ENCODE results near the gene GPD1L.
"Not testable (repeated sequence)": the region's sequence is repeated elsewhere in the genome, so short reads cannot be mapped to it uniquely, and the experiment has no call there.

The GPD1L gene

GRCh38 chr3:32186097-32186496, 79.7 kb downstream of the GPD1L start:
- no peak for DNase-seq

- no peak for DNase-seq
Observed at GRCh38 chr3:32186876-32187275, 80.5 kb downstream of the GPD1L start.

DNA sequence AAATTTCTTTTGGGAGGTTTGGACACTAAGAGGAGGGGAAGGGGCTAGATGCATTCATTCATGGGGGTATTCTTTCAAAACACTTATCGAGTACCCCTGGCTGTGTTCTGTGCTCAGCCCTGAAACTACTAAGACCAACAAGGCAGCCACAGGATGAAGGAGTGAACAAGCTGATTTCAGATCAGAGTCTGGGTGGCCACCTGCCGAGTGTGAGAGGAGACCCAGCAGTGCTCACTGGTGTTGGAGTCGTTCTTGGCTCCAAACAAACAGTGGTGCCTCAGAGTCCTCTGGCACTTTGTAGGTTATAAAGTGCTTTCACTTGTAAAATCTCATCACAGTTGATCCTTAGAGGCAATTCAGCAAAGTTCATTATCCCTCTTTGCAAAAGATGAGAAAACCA, 83.3 kb downstream of the GPD1L start:
- no peak for DNase-seq

DNA sequence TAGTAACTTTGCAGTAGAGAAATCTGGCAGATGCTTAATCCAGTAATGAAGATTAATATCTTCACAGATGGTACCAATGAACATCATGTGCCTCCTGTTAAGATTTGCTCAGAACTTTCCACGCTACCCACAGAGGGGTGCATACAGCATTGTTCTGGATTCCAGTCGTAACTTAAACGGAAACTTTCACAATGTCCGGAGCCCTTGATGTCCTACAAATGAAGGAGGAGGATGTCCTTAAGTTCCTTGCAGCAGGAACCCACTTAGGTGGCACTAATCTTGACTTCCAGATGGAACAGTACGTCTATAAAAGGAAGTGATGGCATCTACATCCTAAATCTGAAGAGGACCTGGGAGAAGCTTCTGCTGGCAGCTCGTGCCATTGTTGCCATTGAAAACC, 84.1 kb downstream of the GPD1L start:
- DNase-seq, result not testable (repeated sequence)

DNA sequence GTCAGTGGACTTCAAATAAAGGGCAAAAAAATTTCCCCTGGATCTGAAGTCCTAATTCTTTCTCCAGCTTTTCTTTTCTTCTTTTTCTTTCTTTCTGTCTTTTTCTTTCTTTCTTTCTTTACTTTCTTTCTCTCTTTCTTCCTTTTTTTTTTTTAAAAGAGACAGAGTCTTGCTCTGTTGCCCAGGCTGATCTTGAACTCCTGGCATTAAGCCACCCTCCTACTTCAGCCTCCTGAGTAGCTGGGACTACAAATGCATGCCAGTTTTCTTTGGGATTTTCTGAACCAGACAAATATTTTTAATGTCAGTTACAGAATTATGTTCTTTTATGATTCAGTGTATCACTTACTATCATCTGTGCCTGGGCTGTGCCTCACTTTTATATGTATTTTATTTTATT, 86.7 kb downstream of the GPD1L start:
- no peak for DNase-seq

GRCh38 chr3:32194653-32195052, 88.2 kb downstream of the GPD1L start:
- DNase-seq, result no peak

DNA sequence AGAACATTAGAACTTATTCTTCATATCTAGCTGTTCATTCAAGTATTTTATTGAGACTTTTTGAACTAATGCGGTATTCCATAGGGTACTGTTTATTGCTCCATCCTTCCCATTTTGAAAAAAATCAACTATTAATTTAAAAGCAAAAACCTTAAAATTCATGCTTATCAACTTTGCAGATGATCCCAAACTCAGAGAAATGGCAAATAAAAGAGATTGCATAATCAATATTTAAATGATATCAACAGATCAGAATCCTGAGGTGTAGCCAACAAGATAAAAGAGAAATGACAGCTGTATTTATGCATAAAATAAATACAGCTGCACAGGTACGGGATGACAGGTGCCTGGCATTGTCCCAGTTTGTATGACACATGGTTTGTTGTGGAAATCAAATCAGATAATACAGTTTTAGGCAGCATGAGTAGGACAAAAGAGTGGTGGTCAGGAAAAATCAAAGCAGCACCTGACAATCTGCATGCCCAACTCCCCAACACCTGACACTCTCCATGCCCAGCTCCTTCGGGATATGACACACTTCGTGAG, 89.6 kb downstream of the GPD1L start:
- DNase-seq, result no peak

DNA sequence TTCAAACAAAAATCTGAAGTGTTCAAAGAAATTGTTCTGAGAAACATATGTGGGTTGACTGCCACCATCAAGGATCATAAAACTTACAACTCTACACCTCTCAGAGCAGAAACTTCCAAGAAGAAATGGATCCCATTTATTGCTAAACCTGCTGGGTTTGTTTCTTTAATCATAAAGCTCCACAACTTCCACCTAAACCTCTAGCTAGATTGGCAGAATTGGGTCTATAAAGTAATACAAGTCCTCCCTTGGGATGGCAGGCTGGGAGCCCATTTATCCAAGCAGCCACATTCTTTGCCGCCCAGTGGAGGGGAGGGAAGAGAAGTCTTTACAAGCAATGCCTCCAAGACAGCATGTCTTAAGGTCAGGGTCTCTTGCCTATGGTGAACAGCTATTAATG, 91.6 kb downstream of the GPD1L start:
- DNase-seq, result no peak

GRCh38 chr3:32198714-32199113, 92.3 kb downstream of the GPD1L start:
- no peak for DNase-seq

GRCh38 chr3:32200490-32200889, 94.1 kb downstream of the GPD1L start:
- DNase-seq, result no peak

DNA sequence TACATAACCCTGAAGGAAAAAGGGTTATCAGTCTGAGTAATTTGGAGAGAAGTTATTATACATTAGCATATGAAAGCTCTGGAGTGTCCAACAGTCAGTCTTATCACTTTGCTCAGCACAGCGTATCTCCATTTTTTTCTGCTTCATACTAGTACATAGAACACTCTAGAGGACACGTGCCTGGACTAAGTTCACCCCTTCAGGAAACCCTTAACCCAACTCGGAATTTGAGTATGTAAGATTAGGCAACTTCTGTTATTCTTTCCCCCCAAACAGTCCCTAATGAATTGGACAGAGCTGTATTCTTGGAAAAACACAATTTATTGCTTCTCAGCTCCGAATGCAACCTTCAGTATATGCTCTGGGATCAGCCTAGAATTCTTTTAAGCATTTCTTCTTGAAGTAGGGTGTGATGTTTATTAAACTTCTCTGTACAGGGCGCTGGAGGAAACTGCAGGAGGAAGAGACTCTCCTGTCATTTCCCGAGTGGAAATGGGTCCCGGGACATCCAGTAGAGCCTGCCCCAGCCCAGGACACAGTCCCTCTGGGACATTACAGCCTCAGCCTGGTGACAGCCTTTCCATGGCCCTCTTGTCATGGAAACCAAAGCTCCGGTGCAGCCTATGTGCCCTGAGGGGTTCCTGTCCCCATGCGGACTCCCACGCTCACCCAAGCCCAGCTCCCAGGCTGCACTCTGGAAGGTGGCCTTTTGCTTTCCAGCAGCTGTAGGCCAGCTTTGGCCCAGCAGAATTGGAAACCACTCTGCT, 94.8 kb downstream of the GPD1L start:
- no peak for DNase-seq

GRCh38 chr3:32202496-32202895, 96.1 kb downstream of the GPD1L start:
- no peak for DNase-seq

- no peak for DNase-seq
Observed at GRCh38 chr3:32203854-32204253, 97.4 kb downstream of the GPD1L start.

DNA sequence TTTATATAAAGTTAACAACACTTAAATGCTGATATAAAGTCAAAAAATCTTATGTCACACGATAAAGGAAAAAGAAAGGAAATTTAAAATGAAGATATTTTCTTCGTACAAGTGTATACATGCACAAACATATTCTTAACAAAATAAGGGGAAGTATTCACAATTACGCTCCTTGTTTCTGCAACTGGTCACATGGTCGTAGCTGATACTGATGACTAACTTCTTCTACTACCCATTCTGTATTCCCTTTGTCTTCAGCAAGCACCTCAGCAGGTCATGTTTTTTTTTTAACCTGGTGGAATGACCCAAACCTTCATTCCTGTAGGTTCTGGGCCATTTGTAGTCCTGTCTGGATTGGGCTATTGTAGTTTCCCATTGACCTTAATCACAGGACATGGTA, 102.0 kb downstream of the GPD1L start:
- no peak for DNase-seq

- DNase-seq, result no peak
Observed at GRCh38 chr3:32215185-32215584, 108.8 kb downstream of the GPD1L start.

DNA sequence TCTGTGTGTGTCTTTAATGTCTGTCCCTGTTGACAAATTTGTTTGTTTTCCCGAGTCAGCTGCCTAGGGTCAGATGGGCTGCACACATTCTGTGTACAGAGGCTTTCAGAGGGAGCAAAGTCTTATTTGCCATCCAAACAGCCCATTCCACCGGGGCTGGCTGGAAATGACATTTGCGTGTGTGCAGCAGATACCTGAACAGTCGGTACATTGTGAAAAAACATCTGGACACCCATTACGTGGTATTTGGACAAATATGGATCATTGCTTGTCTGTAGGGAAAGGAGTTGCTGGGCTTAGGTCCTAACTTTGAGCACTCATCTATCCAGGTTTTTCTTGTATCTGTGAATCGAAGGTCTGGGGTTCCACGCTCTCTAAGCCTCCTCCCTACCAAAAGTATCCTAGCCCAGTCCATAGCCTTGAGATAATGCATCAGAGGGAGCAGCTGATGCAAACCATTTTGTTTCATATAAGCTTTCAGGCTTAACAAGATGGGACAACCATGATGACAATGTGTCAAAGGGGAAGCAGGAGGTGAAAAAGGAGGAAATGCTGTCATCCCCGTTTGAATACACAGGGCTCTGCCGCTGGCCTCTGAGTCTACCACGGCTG, 109.9 kb downstream of the GPD1L start:
- no peak for DNase-seq

GRCh38 chr3:32217339-32217738, 110.9 kb downstream of the GPD1L start:
- DNase-seq, result no peak
